GM12878 (cell line): ENCODE results near the gene COL17A1. TPM values are rescaled to one million over a fixed set of nuclear protein-coding genes. Genes with fewer than 3 reads are reported as not detected.

Source experiments
- ATAC-seq: fragments of 200-7000 bp; cut with Tn5 transposase; 3 replicates; pipeline ENCODE4 v1.9.1; 2020; ENCODE audit warnings: mild to moderate bottlenecking, moderate library complexity
- BruUV-seq: library from RNA; stranded (reverse); fragments of 400-500 nt; replicated peaks from 2 replicates; lab custom pipeline; 2021; lab: Mats Ljungman, UMichigan
- CTCF ChIA-PET: fragments of 300-600 bp; sonication (Branson Sonifier 250); formaldehyde crosslinking; extraction: SDS; loops from one replicate; lab custom pipeline; 2021; ENCODE audit warnings: inconsistent platforms; lab: Yijun Ruan, JAX
- POLR2A ChIA-PET: fragments of 350-600 bp; formaldehyde crosslinking; extraction: SDS; loops from one replicate; lab custom pipeline; 2021; ENCODE audit warnings: inconsistent platforms; lab: Charles Lee
- RAD21 ChIA-PET: fragments of 300-600 bp; sonication (Branson Sonifier 250); formaldehyde crosslinking; loops from one replicate; lab custom pipeline; 2023; ENCODE audit warnings: antibody characterized with exemption; ENCODE audit not compliant: unreplicated experiment; lab: Charles Lee
- SMC1A ChIA-PET: fragments of 300-600 bp; sonication (Branson Sonifier 250); formaldehyde crosslinking; loops from one replicate; lab custom pipeline; 2023; ENCODE audit not compliant: unreplicated experiment, uncharacterized antibody; lab: Charles Lee
- DNase-seq: peaks from one replicate; pipeline ENCODE4 v3.0.0-alpha.2; 2011; ENCODE audit warnings: low read depth, low spot score
- FAIRE-seq: peaks from 3 replicates; lab custom pipeline; 2011; peaks lifted over from hg19 to GRCh38; lab: Jason Lieb, UNC
- H2AFZ ChIP-seq: 2 replicates; pipeline ENCODE4 v1.6.0; 2011; ENCODE audit warnings: low read depth, low read length, control low read depth; ENCODE audit not compliant: control insufficient read depth
- H3K27ac ChIP-seq: 2 replicates; pipeline ENCODE4 v1.5.1; 2011; ENCODE audit warnings: control low read depth; ENCODE audit not compliant: control insufficient read depth, insufficient read depth
- H3K27me3 ChIP-seq, 2 experiments: replicated peaks in 1 of 2; 2 replicates each; pipeline versions ENCODE4 v1.6.0 to v1.6.1; 2011; ENCODE audit warnings: low read length in 1 of 2; ENCODE audit not compliant: control insufficient read depth in 2 of 2, insufficient read depth in 2 of 2
- H3K36me3 ChIP-seq, 2 experiments: 2 replicates each; pipeline ENCODE4 v1.5.1; 2011; ENCODE audit warnings: low read length in 1 of 2; ENCODE audit not compliant: control insufficient read depth in 2 of 2, insufficient read depth in 2 of 2
- H3K4me1 ChIP-seq: 2 replicates; pipeline ENCODE4 v1.6.1; 2011; ENCODE audit warnings: mild to moderate bottlenecking, low read length, moderate library complexity, mixed read lengths; ENCODE audit not compliant: control insufficient read depth, insufficient read depth
- H3K4me2 ChIP-seq: 2 replicates; pipeline ENCODE4 v1.6.0; 2011; ENCODE audit warnings: control low read depth; ENCODE audit not compliant: control insufficient read depth, insufficient read depth
- H3K4me3 ChIP-seq: fragments of 200-600 bp; sonication (generic); 2 replicates; pipeline ENCODE4 v1.5.1; 2016
- H3K79me2 ChIP-seq: 2 replicates; pipeline ENCODE4 v1.6.0; 2011; ENCODE audit warnings: low read length; ENCODE audit not compliant: control insufficient read depth, insufficient read depth
- H3K9ac ChIP-seq: 2 replicates; pipeline ENCODE4 v1.8.0; 2011; ENCODE audit warnings: low read length, control low read depth, mixed read lengths; ENCODE audit not compliant: control insufficient read depth, insufficient read depth
- H3K9me3 ChIP-seq: replicated peaks from 3 replicates; pipeline ENCODE4 v1.5.1; 2011; ENCODE audit warnings: mild to moderate bottlenecking, low read length; ENCODE audit not compliant: control insufficient read depth, insufficient read depth
- H4K20me1 ChIP-seq: 2 replicates; pipeline ENCODE4 v1.6.0; 2011; ENCODE audit not compliant: control insufficient read depth, insufficient read depth
- BMI1 ChIP-seq: fragments of 450-650 bp; IDR thresholded peaks from 2 replicates; pipeline ENCODE4 v1.6.1; 2016; ENCODE audit warnings: mild to moderate bottlenecking, moderate library complexity, borderline replicate concordance
- MYC ChIP-seq: IDR thresholded peaks from 2 replicates; pipeline ENCODE4 v1.6.1; 2011; ENCODE audit warnings: mild to moderate bottlenecking, low read length, moderate library complexity, inconsistent platforms; ENCODE audit not compliant: insufficient read depth, insufficient replicate concordance, insufficient read length, severe bottlenecking
- NFXL1 ChIP-seq: fragments of 450-650 bp; IDR thresholded peaks from 2 replicates; pipeline ENCODE4 v1.6.1; 2017; ENCODE audit warnings: antibody characterized with exemption, mild to moderate bottlenecking, borderline replicate concordance
- SREBF1 ChIP-seq: IDR thresholded peaks from 2 replicates; pipeline ENCODE4 v1.6.1; 2012; ENCODE audit warnings: mild to moderate bottlenecking, low read length
- STAT3 ChIP-seq: IDR thresholded peaks from 2 replicates; pipeline ENCODE4 v1.6.1; 2011; ENCODE audit warnings: low read depth, low read length, improper control_type of control experiment
- SUPT20H ChIP-seq: IDR thresholded peaks from 2 replicates; pipeline ENCODE4 v1.6.1; 2011; ENCODE audit warnings: low read depth, mild to moderate bottlenecking, low read length, moderate library complexity, borderline replicate concordance; ENCODE audit not compliant: control insufficient read depth
- WGBS: methylation state at CpG from one replicate; pipeline ENCODE4 v1.1.6; 2016; ENCODE audit warnings: low lambda C conversion rate; ENCODE audit not compliant: insufficient replicate concordance, insufficient coverage; ENCODE audit errors: missing lambda C conversion rate; 5-methylcytosine and 5-hydroxymethylcytosine counted together
- in situ Hi-C: fragments of 300-500 bp; cut with MboI; formaldehyde crosslinking; loops from 9 replicates; pipeline ENCODE4 v1.14.3; 2018; ENCODE audit warnings: mixed read lengths
- intact Hi-C: fragments of 100-400 bp; cut with micrococcal nuclease; formaldehyde crosslinking; loops from one replicate; pipeline ENCODE4 v1.14.2; 2022; ENCODE audit not compliant: unreplicated experiment
- polyA plus RNA-seq, 11 experiments: library from polyadenylated mRNA; depleted of rRNA in 4 of 11; unstranded in 6 of 11; stranded (reverse) in 5 of 11; fragments of >200 nt; fragmentation: Nextera tagmentation in 4 of 11; fragmentation: Illumina TruSeq in 1 of 11; extraction: Ambion mirVana in 4 of 11; extraction: Trizol in 1 of 11; gene quantifications; 1 replicate in 1 of 11; 2 replicates in 10 of 11; pipeline versions ENCODE4 v1.2.1 to v1.2.3, GENCODE V29; 2011 to 2016; ENCODE audit warnings: inconsistent platforms in 2 of 11, missing spikeins in 2 of 11, low read depth in 1 of 11
- total RNA-seq, 4 experiments: library from RNA; depleted of rRNA in 3 of 4; stranded (reverse); fragments of >200 nt in 3 of 4; fragmentation: Illumina TruSeq in 1 of 4; extraction: Trizol in 1 of 4; gene quantifications; 2 replicates each; pipeline versions ENCODE4 v1.2.1 to v1.2.3, GENCODE V29; 2013 to 2021

Gene COL17A1
- total and polyA plus RNA-seq, 10 of the 15 experiments (the other 5 are each of a cell fraction or from before 2014, with no cell fraction given), result 0.08 to 0.22 TPM; not detected in 8

DNA sequence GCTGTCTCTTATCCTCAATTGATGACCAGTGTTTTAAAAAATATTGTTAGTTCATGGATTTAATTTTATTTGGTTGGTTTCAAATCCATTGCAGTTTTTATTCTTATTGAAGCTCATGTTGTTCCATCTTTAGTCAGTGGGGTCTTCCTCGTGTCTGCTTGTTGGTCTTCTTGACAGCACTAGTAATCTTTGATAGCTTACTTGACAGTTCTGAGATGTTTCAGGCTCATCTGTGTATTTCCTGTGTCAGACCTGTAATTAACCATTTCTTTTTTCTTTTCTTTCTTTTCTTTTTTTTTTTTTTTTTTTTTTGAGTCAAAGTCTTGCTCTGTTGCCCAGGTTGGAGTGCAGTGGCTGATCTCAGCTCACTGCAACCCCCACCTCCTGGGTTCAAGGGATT is 90.5 kb downstream of the COL17A1 start:
- ChIA-PET CTCF (no interaction called here), POLR2A (interaction anchor here (0.6 to 1.6 kb wide), 3 partner anchors 31 to 125 kb away, joined by 3 to 9 read pairs (median 7); no protein-coding TSS in a partner anchor), SMC1A (interaction anchor here (0.8 to 0.9 kb wide), 2 partner anchors 12 to 15 kb away, joined by 3 to 5 read pairs; no protein-coding TSS in a partner anchor), RAD21 (interaction anchor here (1.8 kb wide), 1 partner anchor 9 kb away, joined by 5 read pairs; no protein-coding TSS in a partner anchor)
- H3K27me3 ChIP-seq, result no peaks in the 10 kb centered on the region
- H3K27ac ChIP-seq, result no peak overlapping the region
- DNase-seq (no peak), ATAC-seq (no peak), FAIRE-seq (no peak)
- in situ Hi-C loops (no loop called here), intact Hi-C loops (no loop called here)
- H3K79me2 ChIP-seq, result no peaks in the 10 kb centered on the region; the same call in 1 of the 2 replicates
- no peaks in the 10 kb centered on the region for H3K4me1 ChIP-seq
- no peak overlapping the region for H2AFZ ChIP-seq
- 0% methylated on average over 1 of the region's 1 CpG for WGBS
- no peaks in the 10 kb centered on the region for H4K20me1 ChIP-seq
- BruUV-seq, result no TSS peak
- no peak overlapping the region for H3K4me3 ChIP-seq
- H3K4me2 ChIP-seq, result no peak overlapping the region
- TF ChIP-seq MYC (no peak), BMI1 (no peak), SUPT20H (no peak), SREBF1 (no peak), STAT3 (no peak), NFXL1 (no peak)
- no peak overlapping the region for H3K9ac ChIP-seq
- no peaks in the 10 kb centered on the region for H3K9me3 ChIP-seq
- peaks cover 2 to 5% of the 10 kb centered on the region in 2 experiments; a peak in 3 of 4 replicates for H3K36me3 ChIP-seq
